ENCODE results near the gene COL6A2. TPM values are rescaled to one million over a fixed set of nuclear protein-coding genes. Genes with fewer than 3 reads are reported as not detected.

Gene COL6A2
- total RNA-seq, 1 donor from 2014 or later, result 18.5 TPM

DNA sequence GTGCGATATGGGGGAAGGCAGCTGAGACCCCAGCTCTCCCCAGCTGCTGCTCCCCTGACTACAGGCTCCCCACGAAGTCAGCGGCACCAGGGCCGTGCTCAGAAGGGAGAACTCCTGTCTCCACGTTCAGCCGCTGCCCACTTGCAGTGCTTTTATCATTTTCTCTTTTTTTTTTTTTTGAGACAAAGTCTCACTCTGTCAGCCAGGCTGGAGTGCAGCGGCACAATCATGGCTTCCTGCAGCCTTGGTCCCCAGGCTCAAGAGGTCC, 58.4 kb downstream of the COL6A2 start:
- TF ChIP-seq, protein P1, sequence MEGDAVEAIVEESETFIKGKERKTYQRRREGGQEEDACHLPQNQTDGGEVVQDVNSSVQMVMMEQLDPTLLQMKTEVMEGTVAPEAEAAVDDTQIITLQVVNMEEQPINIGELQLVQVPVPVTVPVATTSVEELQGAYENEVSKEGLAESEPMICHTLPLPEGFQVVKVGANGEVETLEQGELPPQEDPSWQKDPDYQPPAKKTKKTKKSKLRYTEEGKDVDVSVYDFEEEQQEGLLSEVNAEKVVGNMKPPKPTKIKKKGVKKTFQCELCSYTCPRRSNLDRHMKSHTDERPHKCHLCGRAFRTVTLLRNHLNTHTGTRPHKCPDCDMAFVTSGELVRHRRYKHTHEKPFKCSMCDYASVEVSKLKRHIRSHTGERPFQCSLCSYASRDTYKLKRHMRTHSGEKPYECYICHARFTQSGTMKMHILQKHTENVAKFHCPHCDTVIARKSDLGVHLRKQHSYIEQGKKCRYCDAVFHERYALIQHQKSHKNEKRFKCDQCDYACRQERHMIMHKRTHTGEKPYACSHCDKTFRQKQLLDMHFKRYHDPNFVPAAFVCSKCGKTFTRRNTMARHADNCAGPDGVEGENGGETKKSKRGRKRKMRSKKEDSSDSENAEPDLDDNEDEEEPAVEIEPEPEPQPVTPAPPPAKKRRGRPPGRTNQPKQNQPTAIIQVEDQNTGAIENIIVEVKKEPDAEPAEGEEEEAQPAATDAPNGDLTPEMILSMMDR (conservative IDR thresholded peaks at IDR 0.05), result no peak
- peak overlapping the region; percentile 96 for H3K27ac Mint-ChIP-seq (ENCODE audit: unreplicated experiment)

DNA sequence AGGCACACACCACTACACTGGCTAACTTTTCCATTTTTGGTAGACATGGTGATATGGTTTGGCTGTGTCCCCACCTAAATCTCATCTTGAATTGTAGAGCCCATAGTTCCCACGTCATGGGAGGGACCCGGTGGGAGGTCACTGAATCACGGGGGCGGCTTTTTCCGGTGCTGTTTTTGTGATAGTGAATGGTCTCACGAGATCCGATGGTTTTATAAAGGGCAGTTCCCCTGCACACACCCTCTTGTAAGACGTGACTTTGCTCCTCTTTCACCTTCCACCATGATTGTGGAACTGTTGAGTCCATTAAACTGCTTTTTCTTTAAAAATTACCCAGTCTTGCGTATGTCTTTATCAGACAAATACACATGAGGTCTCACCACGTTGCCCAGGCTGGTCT, 58.8 kb downstream of the COL6A2 start:
- peaks cover 12% of the 10 kb centered on the region for H3K4me1 Mint-ChIP-seq
- no peaks in the 10 kb centered on the region for H3K27me3 Mint-ChIP-seq (ENCODE audit: low read depth)
- no peak for DNase-seq (ENCODE audit: low read depth, low spot score)
- no peak overlapping the region for H3K27ac Mint-ChIP-seq (ENCODE audit: unreplicated experiment)
- H3K36me3 Mint-ChIP-seq (ENCODE audit: low read depth), result no peaks in the 10 kb centered on the region
- no peaks in the 10 kb centered on the region for H3K9me3 Mint-ChIP-seq
- TF ChIP-seq, protein P1 (conservative IDR thresholded peaks at IDR 0.05), result no peak
- no peak overlapping the region for H3K4me3 Mint-ChIP-seq

More for the DNA sequence above, 58.4 kb downstream of the COL6A2 start:
- no peaks in the 10 kb centered on the region for H3K9me3 Mint-ChIP-seq
- no peaks in the 10 kb centered on the region for H3K36me3 Mint-ChIP-seq (ENCODE audit: low read depth)
- no peak for DNase-seq (ENCODE audit: low read depth, low spot score)
- H3K4me3 Mint-ChIP-seq, result no peak overlapping the region
- no peaks in the 10 kb centered on the region for H3K27me3 Mint-ChIP-seq (ENCODE audit: low read depth)
- peaks cover 12% of the 10 kb centered on the region for H3K4me1 Mint-ChIP-seq

DNA sequence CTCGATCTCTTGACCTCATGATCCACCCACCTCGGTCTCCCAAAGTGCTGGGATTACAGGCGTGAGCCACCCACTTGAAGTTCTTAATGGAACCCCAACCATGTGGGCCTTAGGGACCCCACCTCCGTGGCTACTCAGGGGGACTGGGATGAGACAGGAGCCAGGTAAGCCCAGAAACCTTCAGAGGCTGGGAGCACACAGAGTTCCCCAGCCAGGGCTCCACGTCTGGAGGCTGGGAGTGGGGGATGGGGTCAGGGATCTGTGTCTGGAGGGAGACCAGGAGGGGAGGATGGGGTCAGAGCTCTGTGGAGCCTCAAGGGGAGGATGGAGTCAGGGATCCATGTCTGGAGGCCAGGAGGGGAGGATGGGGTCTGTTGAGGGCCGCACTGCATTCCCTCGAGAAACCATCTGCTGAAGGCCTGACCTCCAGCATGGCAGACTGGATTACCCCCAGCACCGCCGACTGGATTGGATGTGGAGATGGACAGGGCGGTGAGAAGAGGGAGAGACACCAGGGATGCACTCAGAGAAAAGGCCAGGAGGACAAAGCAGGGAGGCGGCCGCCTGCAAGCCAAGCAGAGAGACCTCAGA, 59.6 kb downstream of the COL6A2 start:
- H3K27ac Mint-ChIP-seq (ENCODE audit: unreplicated experiment), result no peak overlapping the region
- TF ChIP-seq, protein P1 (conservative IDR thresholded peaks at IDR 0.05), result no peak
- H3K4me1 Mint-ChIP-seq, result peaks cover 12% of the 10 kb centered on the region

DNA sequence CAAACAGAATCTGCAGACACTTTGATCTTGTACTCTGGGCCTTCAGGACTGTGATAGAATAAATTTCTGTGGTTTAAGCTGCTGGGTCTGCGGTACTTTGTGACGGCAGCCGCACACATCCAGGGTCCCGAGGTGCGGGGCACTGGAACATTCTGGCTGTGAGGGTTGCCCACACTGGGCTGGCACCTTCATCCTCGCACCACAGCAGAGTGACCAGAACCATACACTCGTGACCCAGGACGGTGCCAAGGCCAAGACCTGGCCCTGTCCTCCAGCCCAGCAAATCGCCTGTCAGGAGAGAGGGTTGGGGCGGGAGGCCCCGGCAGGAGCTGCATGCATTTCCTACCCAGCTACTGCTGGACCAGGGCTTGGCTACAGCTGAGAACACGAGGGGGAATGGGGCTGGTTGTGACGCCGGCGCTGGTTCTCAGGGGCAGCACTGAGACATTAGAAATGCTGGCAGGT, 60.1 kb downstream of the COL6A2 start:
- TF ChIP-seq, protein P1 (conservative IDR thresholded peaks at IDR 0.05), result no peak
- no peaks in the 10 kb centered on the region for H3K27me3 Mint-ChIP-seq (ENCODE audit: low read depth)
- H3K9me3 Mint-ChIP-seq, result no peaks in the 10 kb centered on the region
- no peak overlapping the region for H3K4me3 Mint-ChIP-seq
- peaks cover 5% of the 10 kb centered on the region for H3K36me3 Mint-ChIP-seq (ENCODE audit: low read depth)
- DNase-seq (ENCODE audit: low read depth, low spot score), result no peak
- H3K27ac Mint-ChIP-seq (ENCODE audit: unreplicated experiment), result no peak overlapping the region
- H3K4me1 Mint-ChIP-seq, result peaks cover 12% of the 10 kb centered on the region

More for the DNA sequence above, 59.6 kb downstream of the COL6A2 start:
- Mint-ChIP-seq H3K27me3 (ENCODE audit: low read depth) (no peaks in the 10 kb centered on the region), H3K36me3 (ENCODE audit: low read depth) (no peaks in the 10 kb centered on the region), H3K9me3 (no peaks in the 10 kb centered on the region), H3K4me3 (no peak overlapping the region)
- DNase-seq (ENCODE audit: low read depth, low spot score), result no peak

DNA sequence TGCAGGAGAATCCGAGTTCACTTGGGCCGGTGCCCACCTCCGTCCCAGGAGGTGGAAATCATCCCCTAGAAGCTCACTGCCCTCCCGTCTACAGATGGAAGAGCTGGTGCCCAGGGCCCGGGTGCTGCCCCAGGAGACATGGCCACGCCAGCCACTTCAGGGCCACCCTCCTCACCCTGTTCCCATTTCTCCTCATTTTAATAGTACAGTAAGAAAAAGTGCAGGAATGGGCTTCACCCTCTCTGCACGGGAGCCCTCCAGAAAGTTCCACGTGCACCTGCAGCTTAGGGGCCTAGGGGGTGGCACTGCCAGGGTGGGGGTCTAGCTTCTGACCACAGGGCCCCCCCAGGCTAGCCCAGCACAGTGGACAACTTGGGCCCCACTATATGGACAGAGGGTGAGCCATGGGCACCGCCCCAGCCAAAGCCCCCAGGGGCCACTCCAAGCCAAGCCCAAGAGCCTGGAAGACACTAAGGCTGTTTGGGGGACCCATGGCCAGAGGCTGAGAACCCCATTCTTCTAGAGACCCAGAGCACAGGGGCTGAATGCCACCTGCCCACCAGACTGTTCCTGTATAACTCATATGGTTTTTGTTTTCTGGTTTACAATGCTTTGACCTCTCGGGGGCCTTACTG, 60.9 kb downstream of the COL6A2 start:
- TF ChIP-seq, protein P1 (conservative IDR thresholded peaks at IDR 0.05), result no peak
- peaks cover 16% of the 10 kb centered on the region for H3K4me1 Mint-ChIP-seq
- H3K36me3 Mint-ChIP-seq (ENCODE audit: low read depth), result peaks cover 11% of the 10 kb centered on the region
- no peak for DNase-seq (ENCODE audit: low read depth, low spot score)
- H3K9me3 Mint-ChIP-seq, result no peaks in the 10 kb centered on the region
- H3K4me3 Mint-ChIP-seq, result no peak overlapping the region
- no peak overlapping the region for H3K27ac Mint-ChIP-seq (ENCODE audit: unreplicated experiment)
- H3K27me3 Mint-ChIP-seq (ENCODE audit: low read depth), result no peaks in the 10 kb centered on the region

Measured in neural crest cell (in vitro differentiated cells).